Peyer's patch (tissue), 4 donors: ENCODE data around the gene CRNKL1. TPM values are rescaled to one million over a fixed set of nuclear protein-coding genes. Genes with fewer than 3 reads are reported as not detected.

Source experiments
- DNase-seq, 3 donors: peaks; one replicate each; pipeline ENCODE4 v3.0.0-alpha.2; 2017 to 2019
- H3K27ac ChIP-seq, 4 donors: fragments of 200-600 bp; sonication (generic); one replicate each; pipeline ENCODE4 v1.5.1; 2016 to 2019
- H3K27me3 ChIP-seq, 2 donors: fragments of 200-600 bp; sonication (generic); one replicate each; pipeline ENCODE4 v1.5.1; 2019
- H3K36me3 ChIP-seq, 3 donors: fragments of 200-600 bp; sonication (generic); one replicate each; pipeline ENCODE4 v1.5.1; 2016 to 2019
- H3K4me1 ChIP-seq, 4 donors: fragments of 200-600 bp; sonication (generic); one replicate each; pipeline ENCODE4 v1.5.1; 2016 to 2019
- H3K4me3 ChIP-seq, 4 donors: fragments of 200-600 bp; sonication (generic); 1 replicate in 3 of 4; 2 replicates in 1 of 4; pipeline ENCODE4 v1.5.1; 2016 to 2019; ENCODE audit warnings: mild to moderate bottlenecking in 1 of 4
- H3K9me3 ChIP-seq, 4 donors: fragments of 200-600 bp; sonication (generic); one replicate each; pipeline ENCODE4 v1.5.1; 2016 to 2019; ENCODE audit warnings: mild to moderate bottlenecking in 1 of 4
- POLR2A ChIP-seq, 2 donors: fragments of 450-650 bp; IDR thresholded peaks; one replicate each; pipeline ENCODE4 v1.5.1; 2017; ENCODE audit warnings: antibody characterized with exemption in 2 of 2, mild to moderate bottlenecking in 2 of 2, moderate library complexity in 2 of 2
- total RNA-seq, 4 donors: library from RNA; depleted of rRNA; stranded (reverse); fragments of >200 nt; gene quantifications; one replicate each; pipeline ENCODE4 v1.1.0, GENCODE V29; 2016
- TF ChIP-seq, protein P1 (sequence below), 6 experiments: fragments of 450-650 bp in 4 of 6; fragments of 200-600 bp in 2 of 6; sonication (generic) in 1 of 6; IDR thresholded peaks; one replicate each; pipeline ENCODE4 v1.5.1; 2017 to 2019; ENCODE audit warnings: antibody characterized with exemption in 6 of 6, mild to moderate bottlenecking in 3 of 6, moderate library complexity in 1 of 6

CRNKL1 gene
- total RNA-seq, 4 donors from 2014 or later: 11.9 to 56.1 (median 23.9) TPM

DNA sequence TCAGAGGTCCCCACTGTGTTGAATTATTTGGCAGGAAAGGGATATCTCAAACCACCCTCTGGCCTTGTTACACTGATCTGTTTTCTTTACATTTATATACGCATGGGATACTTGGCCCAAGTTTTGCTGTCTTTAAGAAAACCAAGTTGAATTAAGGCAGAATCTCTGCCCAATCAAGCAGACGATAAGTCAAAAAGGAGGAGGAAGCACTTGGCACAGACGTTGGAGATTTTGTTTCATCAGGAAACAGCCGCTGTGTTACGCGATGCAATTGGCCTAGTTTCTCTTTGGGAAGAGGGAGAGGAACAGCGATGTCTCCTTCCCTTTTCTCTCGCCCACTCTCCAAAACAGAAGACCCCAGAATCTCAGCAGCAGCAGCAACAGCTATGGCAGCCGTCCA, 55.3 kb downstream of the CRNKL1 start:
- peaks cover 0 to 82% (median 0%) of the 10 kb centered on the region in 3 donors for H3K36me3 ChIP-seq
- H3K9me3 ChIP-seq: no peaks in the 10 kb centered on the region
- no peaks in the 10 kb centered on the region for H3K27me3 ChIP-seq
- H3K4me3 ChIP-seq: no peak overlapping the region
- no peak for DNase-seq
- H3K27ac ChIP-seq: peak overlapping the region in 2 of 4 donors; percentile 17 to 32
- TF ChIP-seq, protein P1, sequence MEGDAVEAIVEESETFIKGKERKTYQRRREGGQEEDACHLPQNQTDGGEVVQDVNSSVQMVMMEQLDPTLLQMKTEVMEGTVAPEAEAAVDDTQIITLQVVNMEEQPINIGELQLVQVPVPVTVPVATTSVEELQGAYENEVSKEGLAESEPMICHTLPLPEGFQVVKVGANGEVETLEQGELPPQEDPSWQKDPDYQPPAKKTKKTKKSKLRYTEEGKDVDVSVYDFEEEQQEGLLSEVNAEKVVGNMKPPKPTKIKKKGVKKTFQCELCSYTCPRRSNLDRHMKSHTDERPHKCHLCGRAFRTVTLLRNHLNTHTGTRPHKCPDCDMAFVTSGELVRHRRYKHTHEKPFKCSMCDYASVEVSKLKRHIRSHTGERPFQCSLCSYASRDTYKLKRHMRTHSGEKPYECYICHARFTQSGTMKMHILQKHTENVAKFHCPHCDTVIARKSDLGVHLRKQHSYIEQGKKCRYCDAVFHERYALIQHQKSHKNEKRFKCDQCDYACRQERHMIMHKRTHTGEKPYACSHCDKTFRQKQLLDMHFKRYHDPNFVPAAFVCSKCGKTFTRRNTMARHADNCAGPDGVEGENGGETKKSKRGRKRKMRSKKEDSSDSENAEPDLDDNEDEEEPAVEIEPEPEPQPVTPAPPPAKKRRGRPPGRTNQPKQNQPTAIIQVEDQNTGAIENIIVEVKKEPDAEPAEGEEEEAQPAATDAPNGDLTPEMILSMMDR (IDR thresholded peaks at IDR 0.05): no peak
- TF ChIP-seq POLR2A (IDR thresholded peaks at IDR 0.05): no peak
- H3K4me1 ChIP-seq: peaks cover 0 to 4% (median 0%) of the 10 kb centered on the region in 4 donors

DNA sequence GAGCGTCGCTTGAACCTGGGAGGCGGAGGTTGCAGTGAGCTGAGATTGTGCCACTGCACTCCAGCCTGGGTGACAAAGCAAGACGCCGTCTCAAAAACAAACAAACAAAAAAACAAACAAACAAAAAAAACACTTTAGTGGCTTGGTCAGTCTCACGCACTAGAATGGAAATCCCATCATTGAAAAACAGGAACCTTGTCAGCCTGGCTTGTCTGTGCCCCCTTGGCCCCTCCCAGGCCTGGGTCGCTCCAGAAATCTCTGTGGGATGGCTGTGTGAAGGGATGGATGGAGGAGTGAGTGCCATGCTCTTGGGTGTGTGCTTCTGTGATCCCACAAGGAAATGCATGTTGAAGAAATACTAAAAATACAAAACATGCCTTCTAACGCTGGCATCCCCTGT, 56.0 kb downstream of the CRNKL1 start:
- H3K9me3 ChIP-seq: no peaks in the 10 kb centered on the region
- no peak for TF ChIP-seq POLR2A (IDR thresholded peaks at IDR 0.05)
- TF ChIP-seq, protein P1 (IDR thresholded peaks at IDR 0.05): no peak
- H3K27ac ChIP-seq: peak overlapping the region in 1 of 4 donors; percentile 17
- H3K4me3 ChIP-seq: no peak overlapping the region
- H3K27me3 ChIP-seq: no peaks in the 10 kb centered on the region
- H3K36me3 ChIP-seq: peaks cover 0 to 80% (median 0%) of the 10 kb centered on the region in 3 donors
- DNase-seq: no peak
- peaks cover 0 to 4% (median 0%) of the 10 kb centered on the region in 4 donors for H3K4me1 ChIP-seq

DNA sequence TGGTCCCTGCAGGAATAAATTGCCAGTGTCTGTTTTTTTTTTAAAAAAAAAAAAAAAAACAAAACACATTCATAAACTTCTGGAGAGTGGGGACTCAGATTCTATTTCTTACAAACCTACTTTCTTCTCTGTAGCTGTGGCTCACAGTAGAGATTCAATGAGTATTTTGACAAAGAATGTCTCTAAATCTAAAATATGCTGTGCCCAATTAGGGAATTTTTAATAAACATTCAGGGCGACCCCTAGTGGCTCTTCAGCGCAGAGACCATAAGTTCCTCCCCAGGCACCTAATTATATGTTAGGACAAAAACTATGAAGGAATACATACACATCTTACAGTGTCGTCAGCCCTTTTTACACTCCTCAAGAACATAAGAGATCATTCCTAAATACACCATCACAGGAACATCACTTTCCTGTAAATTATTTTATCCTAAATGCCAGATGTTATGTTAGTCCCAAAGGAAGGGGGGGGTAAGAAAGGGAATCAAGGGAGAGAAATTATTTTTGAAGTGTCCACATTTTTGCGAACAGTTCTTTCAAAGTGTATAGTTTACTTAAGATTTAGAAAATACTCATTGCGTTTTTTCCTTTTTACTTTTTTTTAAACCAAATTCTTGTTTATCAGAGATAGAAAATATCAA, 56.9 kb downstream of the CRNKL1 start:
- H3K27me3 ChIP-seq: no peaks in the 10 kb centered on the region
- H3K4me3 ChIP-seq: no peak overlapping the region
- no peak for TF ChIP-seq POLR2A (IDR thresholded peaks at IDR 0.05)
- TF ChIP-seq, protein P1 (IDR thresholded peaks at IDR 0.05): peak; percentile 49 to 75 (median 72)
- peak in 1 of 3 donors; percentile 67 for DNase-seq
- H3K9me3 ChIP-seq: no peaks in the 10 kb centered on the region
- H3K4me1 ChIP-seq: peaks cover 0 to 4% (median 0%) of the 10 kb centered on the region in 4 donors
- H3K36me3 ChIP-seq: peaks cover 0 to 80% (median 0%) of the 10 kb centered on the region in 3 donors
- H3K27ac ChIP-seq: no peak overlapping the region

DNA sequence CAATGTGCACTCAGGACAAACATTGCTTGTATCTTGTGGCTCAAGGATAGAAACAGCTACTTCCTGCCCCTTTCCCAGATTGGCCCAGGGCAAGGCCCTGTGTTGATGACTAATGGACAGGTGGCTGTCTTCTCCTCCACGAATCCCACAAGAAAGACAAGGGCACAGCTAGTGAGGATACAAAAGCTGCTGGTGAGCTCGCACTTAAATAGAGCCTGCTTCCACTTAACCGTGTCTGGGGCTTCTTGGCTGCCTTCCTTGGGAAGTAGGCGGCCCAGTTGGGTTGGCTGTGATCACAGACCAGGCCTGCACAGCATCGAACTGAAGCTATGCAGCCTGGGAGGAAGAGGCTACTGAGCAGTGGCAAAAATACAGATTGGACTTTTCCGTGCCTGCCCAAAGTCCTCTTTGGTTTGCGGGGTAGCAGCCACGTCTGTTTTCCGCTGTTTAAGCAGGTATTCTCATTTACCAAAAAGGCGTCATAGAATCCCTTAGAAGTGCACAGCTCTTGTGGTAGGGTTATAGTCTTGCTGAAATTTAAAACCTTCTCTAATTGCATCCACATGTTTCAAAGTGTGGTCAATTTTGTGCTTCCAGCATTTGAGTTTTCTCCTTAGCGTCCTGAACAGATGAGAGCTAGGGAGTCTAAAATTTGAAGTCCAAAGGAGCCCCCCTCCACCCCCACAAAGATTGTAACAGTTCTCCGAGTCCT, 58.2 kb downstream of the CRNKL1 start:
- Histone ChIP-seq H3K27ac (peak overlapping the region in 3 of 4 donors; percentile 15 to 62 (median 60)), H3K36me3 (peaks cover 0 to 76% (median 0%) of the 10 kb centered on the region in 3 donors), H3K9me3 (no peaks in the 10 kb centered on the region), H3K4me1 (peaks cover 0 to 4% (median 0%) of the 10 kb centered on the region in 4 donors), H3K4me3 (no peak overlapping the region), H3K27me3 (no peaks in the 10 kb centered on the region)
- TF ChIP-seq, protein P1 (IDR thresholded peaks at IDR 0.05): no peak
- no peak for TF ChIP-seq POLR2A (IDR thresholded peaks at IDR 0.05)
- no peak for DNase-seq

DNA sequence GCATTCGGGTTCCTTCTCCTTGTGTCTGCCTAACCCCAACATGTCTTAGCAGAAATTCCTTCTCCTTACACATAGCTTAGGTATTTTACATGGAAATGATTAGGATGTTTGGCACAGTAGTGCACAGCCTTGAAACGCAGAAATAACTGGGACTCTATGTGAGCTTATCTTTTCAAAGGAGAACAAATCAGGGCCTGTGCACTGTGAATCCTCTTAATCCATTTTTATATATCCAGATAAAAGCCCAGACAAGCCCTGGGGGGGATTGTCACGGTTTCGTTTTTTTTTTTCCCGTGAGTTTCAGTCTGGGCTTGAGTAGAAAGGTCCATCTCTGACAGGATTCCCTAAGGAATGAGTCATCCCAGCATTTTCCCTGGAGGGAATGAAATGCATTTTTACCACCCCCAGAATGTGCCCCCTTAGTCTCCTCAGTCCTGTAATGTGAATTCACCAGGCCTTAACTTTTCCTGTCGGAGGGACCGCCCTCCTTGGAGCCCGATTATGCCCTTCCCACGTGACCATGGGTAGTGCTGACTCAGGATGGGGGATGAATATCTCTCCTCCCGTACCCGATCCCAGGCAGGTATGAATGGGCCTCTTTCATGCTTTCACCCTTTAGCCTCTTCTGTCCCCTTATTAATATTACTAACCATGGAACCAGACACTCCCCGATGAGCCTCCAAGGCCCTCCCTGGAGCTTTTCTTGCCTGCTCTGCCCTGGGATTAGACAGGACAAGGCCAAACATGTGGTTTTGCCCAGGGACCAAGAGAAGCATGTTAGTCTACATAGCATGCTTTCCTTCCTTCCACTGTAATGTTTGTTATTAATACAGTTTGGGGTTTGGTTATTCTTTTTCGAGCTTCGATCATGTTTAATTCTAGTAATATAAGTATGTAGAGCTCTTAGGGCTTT, 59.0 kb downstream of the CRNKL1 start:
- peaks cover 0 to 4% (median 0%) of the 10 kb centered on the region in 4 donors for H3K4me1 ChIP-seq
- no peak for DNase-seq

More for the DNA sequence above, 59.0 kb downstream of the CRNKL1 start:
- TF ChIP-seq, protein P1 (IDR thresholded peaks at IDR 0.05): no peak
- no peak for TF ChIP-seq POLR2A (IDR thresholded peaks at IDR 0.05)
- Histone ChIP-seq H3K9me3 (no peaks in the 10 kb centered on the region), H3K27me3 (no peaks in the 10 kb centered on the region), H3K27ac (peak overlapping the region in 3 of 4 donors; percentile 10 to 62 (median 60)), H3K36me3 (peaks cover 0 to 67% (median 0%) of the 10 kb centered on the region in 3 donors), H3K4me3 (no peak overlapping the region)
